Measurements from ENCODE around the gene TRPT1.
A peak's percentile ranks its signal among the peaks of the same experiment; 100 is the strongest.

Gene TRPT1

DNA sequence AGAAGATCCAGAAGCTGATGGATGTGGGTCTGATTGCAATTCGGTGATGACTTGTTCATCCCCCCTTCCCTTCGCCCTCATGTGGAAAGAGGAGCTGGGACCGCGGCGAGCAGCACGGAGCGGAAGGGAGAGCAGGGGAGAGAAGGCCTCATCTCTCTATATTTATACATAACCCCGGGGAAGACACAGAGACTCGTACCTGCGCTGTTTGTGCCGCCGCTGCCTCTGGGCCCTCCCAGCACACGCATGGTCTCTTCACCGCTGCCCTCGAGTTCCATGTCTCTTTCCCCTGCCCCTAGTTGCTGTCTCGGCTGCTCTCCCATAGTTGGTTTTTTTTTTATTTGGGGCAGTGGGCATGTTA lies 21.9 kb downstream of the TRPT1 start:
- Histone ChIP-seq H3K36me3 (ENCODE audit: control insufficient read depth in 2 of 2, insufficient read depth in 2 of 2, low read length in 2 of 2) (peaks cover 39 to 44% of the 10 kb centered on the region in 2 donors), H3K4me1 (ENCODE audit: control insufficient read depth, insufficient read depth, low read length) (peaks cover 24% of the 10 kb centered on the region), H3K27ac (ENCODE audit: low read length) (no peak overlapping the region), H3K27me3 (ENCODE audit: control insufficient read depth in 1 of 2, insufficient read depth in 2 of 2, low read length in 2 of 2) (no peaks in the 10 kb centered on the region), H3K9ac (ENCODE audit: low read length in 2 of 2) (no peak overlapping the region), H3K4me3 (ENCODE audit: low read length in 2 of 2) (no peak overlapping the region), H3K9me3 (ENCODE audit: control insufficient read depth in 2 of 2, low read length in 2 of 2) (no peaks in the 10 kb centered on the region)

DNA sequence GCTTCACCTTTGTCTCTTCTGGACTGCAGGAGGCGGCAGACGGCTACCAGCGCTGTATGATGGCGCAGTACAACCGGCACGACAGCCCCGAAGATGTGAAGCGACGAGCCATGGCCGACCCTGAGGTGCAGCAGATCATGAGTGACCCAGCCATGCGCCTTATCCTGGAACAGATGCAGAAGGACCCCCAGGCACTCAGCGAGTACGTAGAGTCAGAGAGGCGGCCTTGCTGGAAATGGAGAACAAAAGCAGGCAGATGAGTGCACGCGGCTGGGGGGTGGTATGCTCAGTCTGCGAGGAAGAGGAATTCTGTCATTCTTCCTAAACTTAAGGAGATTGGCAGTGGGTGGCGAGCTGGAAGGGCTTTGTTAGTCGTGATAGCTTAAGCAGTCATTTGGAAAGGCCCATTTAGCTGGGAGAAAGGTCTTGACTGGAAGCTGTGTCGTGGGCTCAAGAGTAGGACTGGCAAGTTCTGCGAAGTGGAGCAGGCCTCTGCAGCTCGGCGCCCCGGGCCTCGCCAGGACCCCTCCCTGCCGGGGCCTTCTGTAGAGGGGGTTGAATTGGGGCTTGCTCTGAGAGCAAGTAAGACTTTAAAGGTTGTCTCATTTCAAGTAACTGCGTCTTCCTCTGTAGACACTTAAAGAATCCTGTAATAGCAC lies 22.4 kb downstream of the TRPT1 start:
- Histone ChIP-seq H3K9me3 (ENCODE audit: control insufficient read depth in 2 of 2, low read length in 2 of 2) (no peaks in the 10 kb centered on the region), H3K27me3 (ENCODE audit: control insufficient read depth in 1 of 2, insufficient read depth in 2 of 2, low read length in 2 of 2) (no peaks in the 10 kb centered on the region), H3K4me3 (ENCODE audit: low read length in 2 of 2) (no peak overlapping the region), H3K36me3 (ENCODE audit: control insufficient read depth in 2 of 2, insufficient read depth in 2 of 2, low read length in 2 of 2) (peaks cover 39 to 44% of the 10 kb centered on the region in 2 donors), H3K9ac (ENCODE audit: low read length in 2 of 2) (no peak overlapping the region), H3K4me1 (ENCODE audit: control insufficient read depth, insufficient read depth, low read length) (peaks cover 21% of the 10 kb centered on the region), H3K27ac (ENCODE audit: low read length) (no peak overlapping the region)

- H3K27ac ChIP-seq (ENCODE audit: low read length), result no peak overlapping the region
- peaks cover 15% of the 10 kb centered on the region for H3K4me1 ChIP-seq (ENCODE audit: control insufficient read depth, insufficient read depth, low read length)
- no peaks in the 10 kb centered on the region for H3K9me3 ChIP-seq (ENCODE audit: control insufficient read depth in 2 of 2, low read length in 2 of 2)
- H3K9ac ChIP-seq (ENCODE audit: low read length in 2 of 2), result no peak overlapping the region
- H3K27me3 ChIP-seq (ENCODE audit: control insufficient read depth in 1 of 2, insufficient read depth in 2 of 2, low read length in 2 of 2), result no peaks in the 10 kb centered on the region
- no peak overlapping the region for H3K4me3 ChIP-seq (ENCODE audit: low read length in 2 of 2)
- peaks cover 39 to 44% of the 10 kb centered on the region in 2 donors for H3K36me3 ChIP-seq (ENCODE audit: control insufficient read depth in 2 of 2, insufficient read depth in 2 of 2, low read length in 2 of 2)
These were observed 23.0 kb downstream of the TRPT1 start for GRCh38 chr11:64202992-64203391.

GRCh38 chr11:64201543-64201942 lies 24.4 kb downstream of the TRPT1 start:
- Histone ChIP-seq H3K4me1 (ENCODE audit: control insufficient read depth, insufficient read depth, low read length) (peaks cover 10% of the 10 kb centered on the region), H3K9ac (ENCODE audit: low read length in 2 of 2) (no peak overlapping the region), H3K36me3 (ENCODE audit: control insufficient read depth in 2 of 2, insufficient read depth in 2 of 2, low read length in 2 of 2) (peaks cover 52 to 53% of the 10 kb centered on the region in 2 donors), H3K9me3 (ENCODE audit: control insufficient read depth in 2 of 2, low read length in 2 of 2) (no peaks in the 10 kb centered on the region), H3K27me3 (ENCODE audit: control insufficient read depth in 1 of 2, insufficient read depth in 2 of 2, low read length in 2 of 2) (no peaks in the 10 kb centered on the region), H3K27ac (ENCODE audit: low read length) (no peak overlapping the region), H3K4me3 (ENCODE audit: low read length in 2 of 2) (no peak overlapping the region)

- H3K9me3 ChIP-seq (ENCODE audit: control insufficient read depth in 2 of 2, low read length in 2 of 2), result no peaks in the 10 kb centered on the region
- H3K27me3 ChIP-seq (ENCODE audit: control insufficient read depth in 1 of 2, insufficient read depth in 2 of 2, low read length in 2 of 2), result no peaks in the 10 kb centered on the region
- H3K9ac ChIP-seq (ENCODE audit: low read length in 2 of 2), result no peak overlapping the region
- H3K4me1 ChIP-seq (ENCODE audit: control insufficient read depth, insufficient read depth, low read length), result no peaks in the 10 kb centered on the region
- H3K4me3 ChIP-seq (ENCODE audit: low read length in 2 of 2), result no peak overlapping the region
- peaks cover 68% of the 10 kb centered on the region in 2 donors for H3K36me3 ChIP-seq (ENCODE audit: control insufficient read depth in 2 of 2, insufficient read depth in 2 of 2, low read length in 2 of 2)
- no peak overlapping the region for H3K27ac ChIP-seq (ENCODE audit: low read length)
These were observed 27.5 kb downstream of the TRPT1 start for GRCh38 chr11:64198511-64198910.

DNA sequence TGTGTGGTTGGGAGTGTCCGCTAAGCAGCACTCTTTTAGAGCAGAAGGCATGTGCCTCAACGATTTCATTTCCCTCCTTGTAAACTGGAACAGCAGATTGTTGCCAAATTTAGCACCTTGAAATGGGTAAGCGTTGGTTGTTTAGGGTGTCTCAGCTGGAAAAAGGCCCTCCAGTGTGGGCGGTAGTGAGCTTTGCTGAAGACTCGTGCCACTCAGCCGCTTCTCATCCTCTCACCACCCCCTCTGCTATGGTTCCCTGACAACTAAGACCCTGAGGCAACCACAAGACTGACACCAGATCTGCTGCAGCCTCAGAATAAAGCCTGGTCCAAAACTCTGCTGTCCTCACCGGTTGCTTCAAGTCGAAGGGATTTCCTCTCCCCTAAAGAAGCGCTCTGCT lies 29.4 kb downstream of the TRPT1 start:
- peaks cover 60 to 64% of the 10 kb centered on the region in 2 donors for H3K36me3 ChIP-seq (ENCODE audit: control insufficient read depth in 2 of 2, insufficient read depth in 2 of 2, low read length in 2 of 2)
- H3K4me1 ChIP-seq (ENCODE audit: control insufficient read depth, insufficient read depth, low read length), result no peaks in the 10 kb centered on the region
- no peaks in the 10 kb centered on the region for H3K9me3 ChIP-seq (ENCODE audit: control insufficient read depth in 2 of 2, low read length in 2 of 2)
- no peak overlapping the region for H3K9ac ChIP-seq (ENCODE audit: low read length in 2 of 2)
- H3K27ac ChIP-seq (ENCODE audit: low read length), result no peak overlapping the region
- H3K27me3 ChIP-seq (ENCODE audit: control insufficient read depth in 1 of 2, insufficient read depth in 2 of 2, low read length in 2 of 2), result no peaks in the 10 kb centered on the region
- no peak overlapping the region for H3K4me3 ChIP-seq (ENCODE audit: low read length in 2 of 2)

DNA sequence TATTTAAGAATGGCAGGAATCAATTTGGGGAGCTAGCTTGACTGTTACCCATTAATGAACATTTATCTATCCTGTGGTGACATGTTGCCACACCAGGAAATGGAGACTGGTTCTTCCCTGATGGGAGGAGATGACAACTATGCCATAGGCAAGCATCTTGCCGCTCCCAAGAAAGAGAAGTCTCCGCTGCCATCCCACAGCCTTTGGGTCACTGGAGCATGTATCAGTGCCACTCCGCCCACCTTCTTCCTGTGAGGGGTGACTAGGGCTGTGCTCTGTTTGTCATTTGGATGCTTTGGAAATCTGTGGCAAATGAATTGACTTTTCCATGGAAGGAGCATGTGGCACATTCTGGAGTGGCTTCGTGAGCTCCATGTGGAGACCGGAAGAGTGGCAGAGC lies 33.6 kb downstream of the TRPT1 start:
- no peak overlapping the region for H3K4me3 ChIP-seq (ENCODE audit: low read length in 2 of 2)
- H3K4me1 ChIP-seq (ENCODE audit: control insufficient read depth, insufficient read depth, low read length), result no peaks in the 10 kb centered on the region
- H3K36me3 ChIP-seq (ENCODE audit: control insufficient read depth in 2 of 2, insufficient read depth in 2 of 2, low read length in 2 of 2), result peaks cover 38 to 47% of the 10 kb centered on the region in 2 donors
- H3K9me3 ChIP-seq (ENCODE audit: control insufficient read depth in 2 of 2, low read length in 2 of 2), result no peaks in the 10 kb centered on the region
- H3K27ac ChIP-seq (ENCODE audit: low read length), result no peak overlapping the region
- no peak overlapping the region for H3K9ac ChIP-seq (ENCODE audit: low read length in 2 of 2)
- H3K27me3 ChIP-seq (ENCODE audit: control insufficient read depth in 1 of 2, insufficient read depth in 2 of 2, low read length in 2 of 2), result no peaks in the 10 kb centered on the region

DNA sequence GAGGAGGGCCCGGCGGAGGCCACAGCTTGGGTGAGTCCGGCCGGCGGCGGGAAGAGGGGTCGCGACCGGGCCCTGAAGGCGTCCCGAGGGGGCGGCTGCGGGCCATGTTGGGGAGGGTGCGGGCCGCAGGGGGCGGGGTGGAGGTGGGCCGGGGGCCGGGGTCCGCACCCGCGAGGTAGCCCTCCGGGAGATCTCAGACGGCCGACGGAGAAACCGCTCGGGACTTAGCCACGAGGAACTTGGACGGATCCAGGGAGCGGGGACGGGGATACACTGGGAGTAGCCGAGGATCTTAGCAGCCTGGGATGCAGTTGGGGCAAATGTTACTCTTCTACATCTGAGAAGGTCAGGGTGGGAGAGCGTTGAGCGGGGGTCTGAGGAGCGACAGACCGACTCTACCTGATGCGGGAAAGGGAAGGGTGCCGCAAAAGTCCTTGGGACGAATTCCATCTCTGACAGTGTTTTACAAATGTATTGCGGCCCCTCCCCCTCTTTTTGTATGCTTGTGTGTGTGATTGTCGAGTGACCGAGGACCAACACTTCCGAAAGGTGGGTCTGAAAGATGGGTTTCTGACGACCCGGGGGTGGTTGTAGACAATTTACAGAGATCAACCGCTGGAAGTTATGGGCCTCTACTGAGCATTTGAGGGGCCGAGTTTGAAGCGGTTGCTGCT lies 39.4 kb downstream of the TRPT1 start:
- peaks cover 26% of the 10 kb centered on the region for H3K4me1 ChIP-seq (ENCODE audit: control insufficient read depth, insufficient read depth, low read length)
- no peak overlapping the region for H3K4me3 ChIP-seq (ENCODE audit: low read length in 2 of 2)
- no peaks in the 10 kb centered on the region for H3K27me3 ChIP-seq (ENCODE audit: control insufficient read depth in 1 of 2, insufficient read depth in 2 of 2, low read length in 2 of 2)
- peak overlapping the region; percentile 41 for H3K27ac ChIP-seq (ENCODE audit: low read length)
- no peaks in the 10 kb centered on the region for H3K36me3 ChIP-seq (ENCODE audit: control insufficient read depth in 2 of 2, insufficient read depth in 2 of 2, low read length in 2 of 2)
- no peak overlapping the region for H3K9ac ChIP-seq (ENCODE audit: low read length in 2 of 2)
- no peaks in the 10 kb centered on the region for H3K9me3 ChIP-seq (ENCODE audit: control insufficient read depth in 2 of 2, low read length in 2 of 2)

GRCh38 chr11:64185693-64186491 lies 40.1 kb downstream of the TRPT1 start, which contains the start of gene STIP1:
Gene STIP1 (plus strand): TSS chr11:64186171. CDS start chr11:64186262, 91 bp downstream.
- H3K27me3 ChIP-seq (ENCODE audit: control insufficient read depth in 1 of 2, insufficient read depth in 2 of 2, low read length in 2 of 2), result no peaks in the 10 kb centered on the region
- peak within 1 kb of the TSS; percentile 81 to 86 for H3K4me3 ChIP-seq (ENCODE audit: low read length in 2 of 2)
- H3K36me3 ChIP-seq (ENCODE audit: control insufficient read depth in 2 of 2, insufficient read depth in 2 of 2, low read length in 2 of 2), result no peaks in the 10 kb centered on the region
- peak within 1 kb of the TSS; percentile 91 for H3K27ac ChIP-seq (ENCODE audit: low read length)
- peaks cover 34% of the 10 kb centered on the region for H3K4me1 ChIP-seq (ENCODE audit: control insufficient read depth, insufficient read depth, low read length)
- peak within 1 kb of the TSS; percentile 85 to 87 for H3K9ac ChIP-seq (ENCODE audit: low read length in 2 of 2)
- no peaks in the 10 kb centered on the region for H3K9me3 ChIP-seq (ENCODE audit: control insufficient read depth in 2 of 2, low read length in 2 of 2)

GRCh38 chr11:64185175-64185692 lies 40.8 kb downstream of the TRPT1 start:
- H3K36me3 ChIP-seq (ENCODE audit: control insufficient read depth in 2 of 2, insufficient read depth in 2 of 2, low read length in 2 of 2), result no peaks in the 10 kb centered on the region
- peak overlapping the region; percentile 91 for H3K27ac ChIP-seq (ENCODE audit: low read length)
- H3K4me3 ChIP-seq (ENCODE audit: low read length in 2 of 2), result peak overlapping the region; percentile 81 to 86
- peak overlapping the region; percentile 85 to 87 for H3K9ac ChIP-seq (ENCODE audit: low read length in 2 of 2)
- no peaks in the 10 kb centered on the region for H3K9me3 ChIP-seq (ENCODE audit: control insufficient read depth in 2 of 2, low read length in 2 of 2)
- no peaks in the 10 kb centered on the region for H3K27me3 ChIP-seq (ENCODE audit: control insufficient read depth in 1 of 2, insufficient read depth in 2 of 2, low read length in 2 of 2)
- H3K4me1 ChIP-seq (ENCODE audit: control insufficient read depth, insufficient read depth, low read length), result peaks cover 40% of the 10 kb centered on the region

Data from stomach smooth muscle (tissue), 2 donors.